Psoas muscle (tissue), 8 donors: ENCODE data around the gene PCDH10. TPM values are rescaled to one million over a fixed set of nuclear protein-coding genes. Genes with fewer than 3 reads are reported as not detected.

ENCODE experiments used
- ATAC-seq, 4 donors: fragments of 200-7000 bp; cut with Tn5 transposase; one replicate each; pipeline ENCODE4 v1.9.1; 2020; ENCODE audit warnings: moderate library complexity in 3 of 4, mild to moderate bottlenecking in 2 of 4
- DNase-seq, 2 donors: peaks; one replicate each; pipeline ENCODE4 v3.0.0-alpha.2; 2020
- H3K27ac ChIP-seq: fragments of 200-600 bp; one replicate; pipeline ENCODE4 v1.8.0; 2022
- H3K27me3 ChIP-seq, 3 donors: fragments of 200-600 bp in 1 of 3; one replicate each; pipeline versions ENCODE4 v1.6.1 to v1.8.0; 2013 to 2022; ENCODE audit warnings: low read length in 2 of 3, mild to moderate bottlenecking in 2 of 3, moderate library complexity in 1 of 3; ENCODE audit not compliant: insufficient read depth in 3 of 3
- H3K36me3 ChIP-seq, 2 donors: fragments of 200-600 bp in 1 of 2; one replicate each; pipeline versions ENCODE4 v1.6.1 to v1.8.0; 2013 to 2022; ENCODE audit warnings: low read depth in 1 of 2, mild to moderate bottlenecking in 1 of 2, moderate library complexity in 1 of 2; ENCODE audit not compliant: insufficient read depth in 1 of 2
- H3K4me1 ChIP-seq: fragments of 200-600 bp; one replicate; pipeline ENCODE4 v1.8.0; 2022
- H3K4me3 ChIP-seq: fragments of 200-600 bp; one replicate; pipeline ENCODE4 v1.8.0; 2022; ENCODE audit warnings: mild to moderate bottlenecking
- H3K9me3 ChIP-seq: fragments of 200-600 bp; one replicate; pipeline ENCODE4 v1.8.0; 2022
- WGBS, 3 donors: extraction: QIAGEN DNeasy Blood & Tissue Kit; methylation state at CpG; one replicate each; pipeline versions ENCODE4 v1.1.6 to v1.1.7; 2013; 5-methylcytosine and 5-hydroxymethylcytosine counted together
- intact Hi-C, 2 donors: fragments of 100-400 bp; cut with DNase I; formaldehyde crosslinking; loops; one replicate each; pipeline versions ENCODE4 v1.11.0 to v1.14.2; 2022
- polyA plus RNA-seq, 3 donors: library from polyadenylated mRNA; stranded (reverse); fragments of 200-250 nt; gene quantifications; one replicate each; pipeline ENCODE4 v1.2.3, GENCODE V29; 2013
- total RNA-seq, 4 donors: library from RNA; stranded (reverse); fragmentation: NEBNext Ultra II Directional in 2 of 4; extraction: Animal tissue kit (Norgen Biotek cat#: 25700) in 2 of 4; gene quantifications; one replicate each; pipeline versions ENCODE4 v1.2.1 to v1.2.4, GENCODE V29; 2021 to 2023
- TF ChIP-seq, protein P1 (sequence below): fragments of 200-600 bp; IDR thresholded peaks from one replicate; pipeline ENCODE4 v1.8.0; 2022; ENCODE audit warnings: antibody characterized with exemption
- donor health status: healthy with polysubstance abuse.
- donor health status: DM: no; HTN: no; CAD: no; lungs with moderate emphysema.
- donor health status: Bipolar disorder and iron deficiency.
- donor health status: healthy.
- donor health status: DM: yes; HTN: yes; CAD: no.
- donor health status: DM: no; HTN: no; CAD: no.
- donor health status: DM: no; HTN: no; CAD: no.
- donor health status: DM: yes; HTN: yes; CAD: no.

The PCDH10 gene
- total and polyA plus RNA-seq, 7 donors = 0.01 to 0.12 (median 0.03) TPM; not detected in 3

DNA sequence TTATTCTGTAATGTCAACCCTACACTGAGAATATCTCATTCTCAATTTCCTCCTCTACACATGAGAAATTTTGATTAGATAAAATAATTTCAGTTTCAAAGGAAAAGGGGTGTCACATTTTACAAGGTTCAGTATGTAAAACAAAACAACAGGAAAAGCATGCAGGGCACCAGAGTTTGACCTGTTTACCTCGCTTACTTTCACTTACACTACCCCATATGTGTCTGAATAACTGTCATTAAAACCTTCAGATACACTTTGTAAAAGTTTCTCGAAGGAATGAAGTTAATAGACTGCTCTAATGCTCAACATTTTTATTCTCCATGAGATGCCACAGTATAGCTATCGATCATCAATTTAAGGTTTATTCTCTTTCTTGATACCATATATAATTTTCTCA lies 12.3 kb upstream of the PCDH10 start:
- TF ChIP-seq, protein P1, sequence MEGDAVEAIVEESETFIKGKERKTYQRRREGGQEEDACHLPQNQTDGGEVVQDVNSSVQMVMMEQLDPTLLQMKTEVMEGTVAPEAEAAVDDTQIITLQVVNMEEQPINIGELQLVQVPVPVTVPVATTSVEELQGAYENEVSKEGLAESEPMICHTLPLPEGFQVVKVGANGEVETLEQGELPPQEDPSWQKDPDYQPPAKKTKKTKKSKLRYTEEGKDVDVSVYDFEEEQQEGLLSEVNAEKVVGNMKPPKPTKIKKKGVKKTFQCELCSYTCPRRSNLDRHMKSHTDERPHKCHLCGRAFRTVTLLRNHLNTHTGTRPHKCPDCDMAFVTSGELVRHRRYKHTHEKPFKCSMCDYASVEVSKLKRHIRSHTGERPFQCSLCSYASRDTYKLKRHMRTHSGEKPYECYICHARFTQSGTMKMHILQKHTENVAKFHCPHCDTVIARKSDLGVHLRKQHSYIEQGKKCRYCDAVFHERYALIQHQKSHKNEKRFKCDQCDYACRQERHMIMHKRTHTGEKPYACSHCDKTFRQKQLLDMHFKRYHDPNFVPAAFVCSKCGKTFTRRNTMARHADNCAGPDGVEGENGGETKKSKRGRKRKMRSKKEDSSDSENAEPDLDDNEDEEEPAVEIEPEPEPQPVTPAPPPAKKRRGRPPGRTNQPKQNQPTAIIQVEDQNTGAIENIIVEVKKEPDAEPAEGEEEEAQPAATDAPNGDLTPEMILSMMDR = no peak
- WGBS, 3 donors = 84 to 89% (median 86%) methylated on average over 3 of the region's 3 CpGs
- no peaks in the 10 kb centered on the region for H3K4me1 ChIP-seq
- no peaks in the 10 kb centered on the region for H3K27me3 ChIP-seq
- no peak for DNase-seq
- H3K36me3 ChIP-seq = no peaks in the 10 kb centered on the region
- H3K4me3 ChIP-seq = no peak overlapping the region
- no peak for ATAC-seq
- no peak overlapping the region for H3K27ac ChIP-seq
- intact Hi-C loops = no loop called here
- no peaks in the 10 kb centered on the region for H3K9me3 ChIP-seq

DNA sequence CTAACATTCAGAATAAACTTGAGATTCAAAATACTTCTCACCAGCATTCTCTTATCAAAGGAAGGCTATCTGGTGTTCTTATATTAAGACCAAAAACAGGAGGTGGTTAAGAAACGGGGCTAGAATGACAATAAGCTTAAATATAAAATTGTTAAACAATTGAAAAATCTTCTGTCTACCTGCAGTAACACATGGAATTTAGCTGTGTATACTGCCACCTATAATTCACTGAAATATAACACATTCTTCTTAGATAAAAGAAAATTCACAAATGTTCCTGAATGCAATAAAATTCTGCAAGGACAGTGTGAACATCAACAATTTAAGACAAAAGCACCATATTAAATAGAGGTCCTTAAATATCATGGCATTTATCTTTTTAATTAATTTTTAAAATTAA lies 11.5 kb upstream of the PCDH10 start:
- Histone ChIP-seq H3K27me3 (peaks cover 0 to 2% (median 0%) of the 10 kb centered on the region in 3 donors), H3K4me3 (no peak overlapping the region), H3K27ac (no peak overlapping the region), H3K9me3 (no peaks in the 10 kb centered on the region), H3K4me1 (no peaks in the 10 kb centered on the region), H3K36me3 (no peaks in the 10 kb centered on the region)
- no peak for ATAC-seq
- TF ChIP-seq, protein P1 = no peak
- intact Hi-C loops = no loop called here
- WGBS, 3 donors = 67 to 74% (median 72%) methylated on average over 1 of the region's 1 CpG
- no peak for DNase-seq

DNA sequence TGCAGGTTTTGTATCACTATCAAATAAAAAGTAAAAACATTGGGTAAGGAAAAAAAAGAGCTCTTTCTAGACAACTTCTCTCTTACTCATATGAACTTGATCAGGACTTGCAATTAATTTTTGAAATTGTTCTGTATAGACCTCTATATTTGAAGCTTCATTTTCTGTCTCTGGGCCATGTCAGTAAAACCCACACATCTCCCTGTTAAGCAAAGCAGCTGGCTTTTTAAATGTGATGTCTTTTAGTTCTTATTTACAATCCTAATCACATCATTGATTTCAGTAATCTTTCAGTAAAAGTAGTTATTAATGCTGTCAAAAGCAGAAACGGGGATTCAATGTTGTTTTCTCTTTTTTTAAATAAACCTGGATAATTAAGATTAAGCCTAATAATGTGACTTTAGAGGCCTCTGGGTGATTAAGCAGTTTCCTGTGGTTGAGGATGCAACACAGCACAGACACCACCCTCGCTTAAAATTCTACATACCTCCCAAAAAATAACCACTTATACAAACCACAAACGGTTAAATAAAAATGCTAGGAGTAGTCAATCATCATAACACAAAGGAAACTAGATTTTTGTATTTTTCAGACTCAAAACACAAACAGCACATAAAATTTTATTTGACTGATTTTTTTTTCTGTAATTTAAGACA lies 5.2 kb upstream of the PCDH10 start:
- TF ChIP-seq, protein P1 = no peak
- Histone ChIP-seq H3K27ac (no peak overlapping the region), H3K36me3 (no peaks in the 10 kb centered on the region), H3K9me3 (no peaks in the 10 kb centered on the region), H3K4me3 (no peak overlapping the region), H3K27me3 (peaks cover 3 to 43% (median 9%) of the 10 kb centered on the region in 3 donors), H3K4me1 (peaks cover 11% of the 10 kb centered on the region)
- intact Hi-C loops = no loop called here
- WGBS, 3 donors = 58 to 63% (median 62%) methylated on average over 3 of the region's 3 CpGs
- DNase-seq = no peak
- ATAC-seq = no peak

DNA sequence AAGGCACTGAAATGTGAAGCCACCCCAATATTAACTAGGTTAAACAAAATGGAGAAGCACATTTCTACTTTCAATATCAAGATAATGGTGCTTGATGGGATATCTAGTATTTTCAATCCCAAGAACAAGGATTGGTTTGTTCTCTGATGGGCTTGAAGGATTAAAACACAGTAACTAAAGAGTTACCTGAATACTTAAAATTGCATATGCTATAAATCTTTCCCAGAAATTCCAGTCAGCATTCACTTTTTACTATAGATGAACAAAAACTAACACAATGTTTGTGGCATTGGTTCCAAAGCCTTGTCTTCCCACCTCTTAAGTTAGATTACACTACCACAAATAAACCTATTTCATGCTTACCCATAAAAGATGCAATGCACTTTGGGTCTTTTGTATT lies 3.9 kb upstream of the PCDH10 start:
- H3K27me3 ChIP-seq = peaks cover 3 to 57% (median 13%) of the 10 kb centered on the region in 3 donors
- no peak for DNase-seq
- H3K9me3 ChIP-seq = no peaks in the 10 kb centered on the region
- TF ChIP-seq, protein P1 = no peak
- intact Hi-C loops = no loop called here
- no peak for ATAC-seq
- no peak overlapping the region for H3K27ac ChIP-seq
- peaks cover 11% of the 10 kb centered on the region for H3K4me1 ChIP-seq
- H3K4me3 ChIP-seq = no peak overlapping the region
- no peaks in the 10 kb centered on the region for H3K36me3 ChIP-seq
